Left hindlimb (tissue), 1 donor: Measurements from ENCODE around the gene TAF11.
"Not testable (repeated sequence)": the region's sequence is repeated elsewhere in the genome, so short reads cannot be mapped to it uniquely, and the experiment has no call there.

Source experiments
- DNase-seq: peaks from one replicate; pipeline ENCODE4 v3.0.0-alpha.2; 2018

TAF11 gene

GRCh38 chr6:34887753-34888513 is at the start of gene TAF11:
TSS of gene TAF11 (minus strand) at chr6:34888042. CDS start at chr6:34887957, 85 bp downstream.
- peak; percentile 95 for DNase-seq

GRCh38 chr6:34934516-34934915 is 46.7 kb upstream of the TAF11 start:
- peak; percentile 67 for DNase-seq

GRCh38 chr6:34932202-34932601 is 44.4 kb upstream of the TAF11 start:
- DNase-seq, result not testable (repeated sequence)

- DNase-seq, result no peak
Observed at GRCh38 chr6:34930221-34930620, 42.4 kb upstream of the TAF11 start.

GRCh38 chr6:34929241-34929978 is 41.6 kb upstream of the TAF11 start:
- no peak for DNase-seq

GRCh38 chr6:34928695-34929094 is 40.9 kb upstream of the TAF11 start:
- no peak for DNase-seq

- DNase-seq, result no peak
Observed at GRCh38 chr6:34928220-34928619, 40.4 kb upstream of the TAF11 start.

- DNase-seq, result no peak
Observed at GRCh38 chr6:34926655-34927054, 38.8 kb upstream of the TAF11 start.

- DNase-seq, result no peak
Observed at GRCh38 chr6:34924831-34925625, 37.2 kb upstream of the TAF11 start.

- DNase-seq, result no peak
Observed at GRCh38 chr6:34922177-34922663, 34.4 kb upstream of the TAF11 start.

- no peak for DNase-seq
Observed at GRCh38 chr6:34920097-34920496, 32.3 kb upstream of the TAF11 start.

- no peak for DNase-seq
Observed at GRCh38 chr6:34919651-34920050, 31.8 kb upstream of the TAF11 start.

GRCh38 chr6:34917626-34918285 is 29.9 kb upstream of the TAF11 start:
- no peak for DNase-seq

- no peak for DNase-seq
Observed at GRCh38 chr6:34916348-34916967, 28.6 kb upstream of the TAF11 start.

- DNase-seq, result no peak
Observed at GRCh38 chr6:34914358-34914757, 26.5 kb upstream of the TAF11 start.

- no peak for DNase-seq
Observed at GRCh38 chr6:34912715-34913464, 25.0 kb upstream of the TAF11 start.

- no peak for DNase-seq
Observed at GRCh38 chr6:34911822-34912221, 24.0 kb upstream of the TAF11 start.

GRCh38 chr6:34909320-34909883 is 21.6 kb upstream of the TAF11 start:
- no peak for DNase-seq

GRCh38 chr6:34908194-34908593 is 20.4 kb upstream of the TAF11 start:
- DNase-seq, result no peak

- DNase-seq, result no peak
Observed at GRCh38 chr6:34906826-34907225, 19.0 kb upstream of the TAF11 start.

GRCh38 chr6:34904990-34905613 is 17.3 kb upstream of the TAF11 start:
- no peak for DNase-seq
